Ovary (tissue), 9 donors: ENCODE results near the gene FHIP1A. TPM values are rescaled to one million over a fixed set of nuclear protein-coding genes. Genes with fewer than 3 reads are reported as not detected.
"Not testable (repeated sequence)": the region's sequence is repeated elsewhere in the genome, so short reads cannot be mapped to it uniquely, and the experiment has no call there.

Experiments
- DNase-seq, 5 donors: peaks; one replicate each; pipeline ENCODE4 v3.0.0-alpha.2; 2019 to 2020
- H3K27ac ChIP-seq, 2 donors: fragments of 200-600 bp; one replicate each; pipeline versions ENCODE4 v1.5.1 to v1.8.0; 2019 to 2022
- H3K27me3 ChIP-seq: fragments of 200-600 bp; one replicate; pipeline ENCODE4 v1.8.0; 2022
- H3K36me3 ChIP-seq: fragments of 200-600 bp; sonication (generic); one replicate; pipeline ENCODE4 v1.5.1; 2019
- H3K4me1 ChIP-seq: one replicate; pipeline ENCODE4 v1.8.1; 2013; ENCODE audit warnings: mild to moderate bottlenecking, moderate library complexity; ENCODE audit not compliant: insufficient read depth
- H3K4me3 ChIP-seq: fragments of 200-600 bp; sonication (generic); one replicate; pipeline ENCODE4 v1.5.1; 2017
- H3K9me3 ChIP-seq, 2 donors: fragments of 200-600 bp in 1 of 2; sonication (generic) in 1 of 2; one replicate each; pipeline versions ENCODE4 v1.5.1 to v1.8.1; 2013 to 2019; ENCODE audit warnings: mild to moderate bottlenecking in 1 of 2, moderate library complexity in 1 of 2
- EP300 ChIP-seq: sonication (generic); formaldehyde crosslinking; IDR thresholded peaks from one replicate; pipeline ENCODE4 v1.6.1; 2017; ENCODE audit warnings: antibody characterized with exemption
- POLR2A ChIP-seq: fragments of 450-650 bp; IDR thresholded peaks from one replicate; pipeline ENCODE4 v1.6.1; 2017; ENCODE audit warnings: antibody characterized with exemption, mild to moderate bottlenecking, moderate library complexity
- WGBS, 3 donors: extraction: QIAGEN DNeasy Blood & Tissue Kit in 1 of 3; methylation state at CpG; one replicate each; pipeline versions ENCODE4 v1.1.5 to v1.1.7; 2013 to 2017; 5-methylcytosine and 5-hydroxymethylcytosine counted together
- intact Hi-C, 4 donors: fragments of 100-400 bp; cut with DNase I; formaldehyde crosslinking; loops; one replicate each; pipeline versions ENCODE4 v1.11.0 to v1.15.1; 2022 to 2023
- polyA plus RNA-seq, 2 donors: library from polyadenylated mRNA; stranded (reverse); fragments of 200-250 nt in 1 of 2; fragments of 350-450 nt in 1 of 2; fragmentation: Illumina TruSeq in 1 of 2; extraction: RNeasy Lipid Tissue Mini Kit (QIAGEN cat#74804) in 1 of 2; gene quantifications; one replicate each; pipeline ENCODE4 v1.2.3, GENCODE V29; 2013 to 2014
- total RNA-seq, 7 donors: library from RNA; depleted of rRNA in 2 of 7; stranded (reverse); fragments of >200 nt in 2 of 7; fragmentation: NEBNext Ultra II Directional in 3 of 7; extraction: Animal tissue kit (Norgen Biotek cat#: 25700) in 3 of 7; gene quantifications; one replicate each; pipeline versions ENCODE4 v1.1.0 to v1.2.4, GENCODE V29; 2016 to 2023
- TF ChIP-seq, protein P1 (sequence below), 3 donors: fragments of 450-650 bp in 2 of 3; fragments of 200-600 bp in 1 of 3; IDR thresholded peaks; one replicate each; pipeline versions ENCODE4 v1.5.1 to v1.8.0; 2016 to 2022; ENCODE audit warnings: antibody characterized with exemption in 3 of 3, mild to moderate bottlenecking in 1 of 3
- donor health status: DM: no; HTN: no; CAD: no; lungs with moderate emphysema.
- donor health status: DM: no; HTN: no; CAD: no.
- donor health status: Bipolar disorder and iron deficiency.
- donor health status: DM: yes; HTN: yes; CAD: no.
- donor health status: DM: no; HTN: no; CAD: no.
- donor health status: DM: yes; HTN: yes; CAD: no.

FHIP1A gene
- total and polyA plus RNA-seq, 9 donors = 0.77 to 14.2 (median 8.9) TPM

DNA sequence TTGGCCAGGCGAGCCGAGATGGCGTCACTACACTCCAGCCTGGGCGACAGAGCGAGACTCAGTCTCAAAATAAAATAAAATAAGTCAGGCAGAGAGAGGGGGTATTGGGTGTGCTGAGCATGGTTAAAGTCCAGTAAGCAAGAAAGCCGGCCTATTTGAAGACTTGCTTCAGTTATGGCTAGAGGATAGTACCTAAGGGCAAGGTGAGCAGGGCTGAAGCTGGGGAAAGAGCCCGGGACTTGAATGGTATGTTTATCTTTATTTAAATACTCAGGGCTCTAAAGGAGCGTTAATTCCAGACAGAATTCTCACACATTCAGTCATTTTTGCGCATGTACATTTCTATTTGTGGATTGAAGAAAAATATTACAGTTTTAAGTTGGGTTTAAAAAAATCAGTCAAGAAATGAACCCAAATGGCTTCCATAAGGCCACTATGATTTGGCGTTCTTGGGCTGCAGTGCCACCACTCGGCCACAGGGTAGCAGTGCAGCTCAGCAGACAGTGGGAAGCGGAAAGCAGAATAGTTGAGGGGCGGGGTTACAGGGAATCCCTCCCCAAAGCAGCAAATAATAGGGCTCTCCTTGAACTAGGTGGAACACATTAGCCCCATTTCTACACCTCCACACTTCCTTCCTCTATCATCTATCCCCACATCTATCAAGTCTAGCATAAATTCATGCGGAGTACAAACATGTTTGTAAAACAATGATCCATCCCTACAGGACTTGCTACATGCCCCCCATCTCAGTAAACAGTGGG, 46.4 kb upstream of the FHIP1A start:
- Histone ChIP-seq H3K27me3 (no peaks in the 10 kb centered on the region), H3K9me3 (no peaks in the 10 kb centered on the region), H3K4me1 (no peaks in the 10 kb centered on the region), H3K36me3 (no peaks in the 10 kb centered on the region), H3K27ac (no peak overlapping the region), H3K4me3 (no peak overlapping the region)
- TF ChIP-seq, protein P1, sequence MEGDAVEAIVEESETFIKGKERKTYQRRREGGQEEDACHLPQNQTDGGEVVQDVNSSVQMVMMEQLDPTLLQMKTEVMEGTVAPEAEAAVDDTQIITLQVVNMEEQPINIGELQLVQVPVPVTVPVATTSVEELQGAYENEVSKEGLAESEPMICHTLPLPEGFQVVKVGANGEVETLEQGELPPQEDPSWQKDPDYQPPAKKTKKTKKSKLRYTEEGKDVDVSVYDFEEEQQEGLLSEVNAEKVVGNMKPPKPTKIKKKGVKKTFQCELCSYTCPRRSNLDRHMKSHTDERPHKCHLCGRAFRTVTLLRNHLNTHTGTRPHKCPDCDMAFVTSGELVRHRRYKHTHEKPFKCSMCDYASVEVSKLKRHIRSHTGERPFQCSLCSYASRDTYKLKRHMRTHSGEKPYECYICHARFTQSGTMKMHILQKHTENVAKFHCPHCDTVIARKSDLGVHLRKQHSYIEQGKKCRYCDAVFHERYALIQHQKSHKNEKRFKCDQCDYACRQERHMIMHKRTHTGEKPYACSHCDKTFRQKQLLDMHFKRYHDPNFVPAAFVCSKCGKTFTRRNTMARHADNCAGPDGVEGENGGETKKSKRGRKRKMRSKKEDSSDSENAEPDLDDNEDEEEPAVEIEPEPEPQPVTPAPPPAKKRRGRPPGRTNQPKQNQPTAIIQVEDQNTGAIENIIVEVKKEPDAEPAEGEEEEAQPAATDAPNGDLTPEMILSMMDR (IDR thresholded peaks at IDR 0.05) = peak; percentile 72 to 94 (median 90)
- TF ChIP-seq POLR2A (no peak), EP300 (no peak)
- 42 to 51% (median 49%) methylated on average over 14 of the region's 14 CpGs for WGBS, 3 donors
- peak; percentile 71 to 88 (median 85) for DNase-seq
- intact Hi-C loops = loop anchor here in 3 of 4 donors (2.0 to 10.0 kb wide), 3 partner anchors 245 to 248 kb away; no protein-coding TSS in a partner anchor

DNA sequence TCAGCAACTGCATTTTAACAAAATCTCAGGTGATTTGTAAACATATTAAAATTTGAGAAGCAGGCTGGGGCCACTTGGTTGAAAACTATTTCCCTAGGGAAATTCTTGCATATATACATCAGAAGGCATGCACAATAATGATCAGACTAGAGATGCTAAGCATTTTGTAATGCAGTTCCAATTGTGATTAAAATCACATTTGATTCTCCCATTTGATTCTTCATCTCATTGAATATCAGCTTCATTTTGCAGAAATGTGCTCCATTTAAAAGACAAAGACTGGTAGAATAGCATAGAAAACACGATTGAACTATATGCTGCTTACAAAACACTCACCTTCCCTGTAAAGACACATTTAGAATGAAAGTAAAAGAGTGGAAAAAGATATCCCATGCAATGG, 32.4 kb upstream of the FHIP1A start:
- no peak for DNase-seq
- no peaks in the 10 kb centered on the region for H3K27me3 ChIP-seq
- no peak overlapping the region for H3K4me3 ChIP-seq
- H3K36me3 ChIP-seq = no peaks in the 10 kb centered on the region
- no peak overlapping the region for H3K27ac ChIP-seq
- intact Hi-C loops = no loop called here
- WGBS, 3 donors = 70 to 77% (median 74%) methylated on average over 1 of the region's 1 CpG
- TF ChIP-seq, protein P1 (IDR thresholded peaks at IDR 0.05) = no peak
- TF ChIP-seq POLR2A = no peak
- TF ChIP-seq EP300 = no peak
- no peaks in the 10 kb centered on the region for H3K9me3 ChIP-seq
- no peaks in the 10 kb centered on the region for H3K4me1 ChIP-seq

DNA sequence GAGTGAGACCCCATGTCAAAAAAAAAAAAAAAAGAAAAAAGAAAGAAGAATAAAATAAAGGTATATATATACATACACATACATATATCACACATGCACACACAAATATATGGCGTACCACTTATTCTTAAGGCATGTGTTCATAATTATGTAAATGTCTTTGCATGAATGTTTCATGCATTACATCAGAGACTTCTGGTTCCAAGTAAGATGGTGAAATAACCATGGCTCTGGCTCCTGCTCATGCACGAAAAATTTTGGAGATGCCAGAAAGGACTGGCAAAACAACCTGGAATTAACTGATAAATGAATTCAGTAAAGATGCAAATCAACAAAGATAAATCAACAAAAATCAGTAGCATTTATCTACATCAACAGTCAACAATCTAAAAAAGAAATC, 19.7 kb upstream of the FHIP1A start:
- H3K27ac ChIP-seq = no peak overlapping the region
- H3K4me1 ChIP-seq = no peaks in the 10 kb centered on the region
- H3K9me3 ChIP-seq = no peaks in the 10 kb centered on the region
- DNase-seq = no peak
- TF ChIP-seq POLR2A = no peak
- no peak for TF ChIP-seq EP300
- TF ChIP-seq, protein P1 (IDR thresholded peaks at IDR 0.05) = no peak
- H3K36me3 ChIP-seq = no peaks in the 10 kb centered on the region
- WGBS, 3 donors = 78 to 88% (median 84%) methylated on average over 2 of the region's 2 CpGs
- no peak overlapping the region for H3K4me3 ChIP-seq
- intact Hi-C loops = no loop called here
- H3K27me3 ChIP-seq = no peaks in the 10 kb centered on the region

DNA sequence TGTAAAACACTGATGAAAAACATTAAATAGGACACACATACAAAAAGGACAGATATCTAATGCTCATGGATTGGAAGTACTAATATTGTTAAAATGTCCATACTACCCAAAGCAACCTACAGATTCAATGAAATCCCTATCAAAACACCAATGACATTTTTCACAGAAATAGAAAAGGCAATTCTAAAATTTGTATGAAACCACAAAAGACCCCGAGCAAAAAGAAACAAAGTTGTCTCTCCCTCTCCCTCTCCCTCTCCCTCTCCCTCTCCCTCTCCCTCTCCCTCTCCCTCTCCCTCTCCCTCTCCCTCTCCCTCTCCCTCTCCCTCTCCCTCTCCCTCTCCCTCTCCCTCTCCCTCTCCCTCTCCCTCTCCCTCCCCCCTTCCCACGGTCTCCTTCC, 19.2 kb upstream of the FHIP1A start:
- intact Hi-C loops, H3K4me3 ChIP-seq: not testable (repeated sequence)
- 74 to 95% (median 89%) methylated on average over 2 of the region's 2 CpGs for WGBS, 3 donors

DNA sequence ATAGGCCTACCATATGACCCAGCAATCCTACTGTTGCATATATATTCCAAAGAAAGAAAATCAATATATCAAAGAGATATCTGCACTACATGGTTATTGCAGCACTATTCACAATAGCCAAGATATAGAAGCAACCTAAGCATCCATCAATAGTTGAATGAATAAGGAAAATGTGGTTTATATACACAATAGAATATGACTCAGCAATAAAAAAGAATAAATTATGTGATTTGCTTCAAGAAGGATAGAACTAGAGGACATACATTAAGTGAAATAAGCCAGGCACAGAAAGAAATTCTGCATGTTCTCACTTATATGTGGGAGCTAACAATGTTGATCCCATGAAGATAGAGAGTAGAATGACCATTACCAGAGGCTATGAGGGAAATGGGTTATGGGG, 13.1 kb upstream of the FHIP1A start:
- Histone ChIP-seq H3K4me3 (no peak overlapping the region), H3K9me3 (no peaks in the 10 kb centered on the region), H3K27ac (no peak overlapping the region), H3K4me1 (no peaks in the 10 kb centered on the region), H3K36me3 (no peaks in the 10 kb centered on the region), H3K27me3 (no peaks in the 10 kb centered on the region)
- DNase-seq = no peak
- TF ChIP-seq EP300 (no peak), POLR2A (no peak)
- TF ChIP-seq, protein P1 (IDR thresholded peaks at IDR 0.05) = no peak
- intact Hi-C loops = no loop called here

More for the DNA sequence above, 19.2 kb upstream of the FHIP1A start:
- not testable (repeated sequence) for H3K9me3 ChIP-seq, DNase-seq, H3K4me1 ChIP-seq, H3K27ac ChIP-seq, H3K27me3 ChIP-seq, H3K36me3 ChIP-seq
